Measurements from ENCODE around the gene EDN2.

DNA sequence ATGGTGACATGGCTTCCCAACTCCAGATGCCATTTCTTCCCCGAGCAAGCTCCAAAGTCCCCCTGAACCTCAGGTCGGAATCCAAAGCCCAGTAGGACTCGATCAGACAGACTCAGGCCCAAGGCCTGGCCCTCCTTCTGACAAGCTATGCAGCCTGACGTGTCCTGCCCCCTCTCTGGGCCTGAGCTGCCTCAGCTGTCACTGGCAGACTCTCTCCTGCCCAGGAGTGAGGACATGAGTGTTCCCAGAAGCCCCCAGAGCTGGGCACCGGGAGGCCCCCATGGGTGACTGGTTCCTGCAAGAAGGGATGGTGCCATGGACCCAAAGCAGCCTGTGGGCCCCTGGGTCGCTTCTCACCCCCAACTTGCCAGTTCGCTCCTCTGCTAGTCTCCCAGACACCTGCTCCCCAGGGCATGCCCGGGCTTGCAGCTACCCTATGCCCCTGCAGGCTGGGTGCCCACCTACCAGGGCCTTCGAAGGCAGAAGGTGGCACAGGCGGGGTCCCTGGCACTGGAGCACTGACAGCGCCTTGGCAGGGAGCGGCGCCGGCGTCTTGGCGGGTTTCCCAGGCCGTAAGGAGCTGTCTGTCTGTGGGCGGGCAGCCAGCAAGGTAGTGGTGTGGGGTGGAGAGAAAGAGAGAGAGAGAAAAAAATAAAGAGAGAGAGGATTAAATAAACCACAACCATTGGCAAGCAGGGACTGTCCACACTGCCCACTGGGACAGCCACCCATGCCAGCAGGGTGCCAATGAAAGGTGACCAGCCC lies 2.3 kb downstream of the EDN2 start:
- TF ChIP-seq, protein P1, sequence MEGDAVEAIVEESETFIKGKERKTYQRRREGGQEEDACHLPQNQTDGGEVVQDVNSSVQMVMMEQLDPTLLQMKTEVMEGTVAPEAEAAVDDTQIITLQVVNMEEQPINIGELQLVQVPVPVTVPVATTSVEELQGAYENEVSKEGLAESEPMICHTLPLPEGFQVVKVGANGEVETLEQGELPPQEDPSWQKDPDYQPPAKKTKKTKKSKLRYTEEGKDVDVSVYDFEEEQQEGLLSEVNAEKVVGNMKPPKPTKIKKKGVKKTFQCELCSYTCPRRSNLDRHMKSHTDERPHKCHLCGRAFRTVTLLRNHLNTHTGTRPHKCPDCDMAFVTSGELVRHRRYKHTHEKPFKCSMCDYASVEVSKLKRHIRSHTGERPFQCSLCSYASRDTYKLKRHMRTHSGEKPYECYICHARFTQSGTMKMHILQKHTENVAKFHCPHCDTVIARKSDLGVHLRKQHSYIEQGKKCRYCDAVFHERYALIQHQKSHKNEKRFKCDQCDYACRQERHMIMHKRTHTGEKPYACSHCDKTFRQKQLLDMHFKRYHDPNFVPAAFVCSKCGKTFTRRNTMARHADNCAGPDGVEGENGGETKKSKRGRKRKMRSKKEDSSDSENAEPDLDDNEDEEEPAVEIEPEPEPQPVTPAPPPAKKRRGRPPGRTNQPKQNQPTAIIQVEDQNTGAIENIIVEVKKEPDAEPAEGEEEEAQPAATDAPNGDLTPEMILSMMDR (IDR thresholded peaks at IDR 0.05), result no peak
- TF ChIP-seq POLR2A (IDR thresholded peaks at IDR 0.05) (no peak), EP300 (IDR thresholded peaks at IDR 0.05) (no peak)

Data from gastroesophageal sphincter (tissue), 3 donors.